ENCODE measurements around the gene DNAJC30. TPM values are rescaled to one million over a fixed set of nuclear protein-coding genes. Genes with fewer than 3 reads are reported as not detected.

DNAJC30 gene
- total RNA-seq = 10 to 100 TPM in 1 of 2 donors, 1 to 10 TPM in 1; 8.9 to 11.1 TPM
- polyA plus RNA-seq (2013, experiment 1 of 2) = 4.6 TPM
- polyA plus RNA-seq (2013, experiment 2 of 2) = 4.4 TPM
- long read RNA-seq, experiment 1, transcript DNAJC30-201 (1 exons, 2,485 nt) = major isoform, 12 of 12 reads
- long read RNA-seq, experiment 1, partial matches to known transcripts = 0 of 12 reads
- long read RNA-seq, experiment 1, other reads (novel, unspliced or antisense) = 0 of 12 reads
- long read RNA-seq, experiment 2, transcript DNAJC30-201 (1 exons, 2,485 nt) = major isoform, 11 of 11 reads
- long read RNA-seq, experiment 2, partial matches to known transcripts = 0 of 11 reads
- long read RNA-seq, experiment 2, other reads (novel, unspliced or antisense) = 0 of 11 reads
- long read RNA-seq, experiment 3, transcript DNAJC30-201 (1 exons, 2,485 nt) = major isoform, 45 of 45 reads
- long read RNA-seq, experiment 3, partial matches to known transcripts = 0 of 45 reads
- long read RNA-seq, experiment 3, other reads (novel, unspliced or antisense) = 0 of 45 reads
- long read RNA-seq, experiment 4, transcript DNAJC30-201 (1 exons, 2,485 nt) = major isoform, 8 of 8 reads
- long read RNA-seq, experiment 4, partial matches to known transcripts = 0 of 8 reads
- long read RNA-seq, experiment 4, other reads (novel, unspliced or antisense) = 0 of 8 reads

GRCh38 chr7:73683056-73683787 lies at the start of gene DNAJC30, which contains the start of gene BUD23:
DNAJC30 (minus strand) TSS chr7:73683453; CDS start chr7:73683423, 30 bp downstream.
BUD23 (plus strand) TSS chr7:73683597; CDS start chr7:73683626, 29 bp downstream.
- Mint-ChIP-seq H3K4me1 (peaks cover 21% of the 10 kb centered on the region), H3K36me3 (ENCODE audit: low read depth) (peaks cover 29% of the 10 kb centered on the region), H3K4me3 (peak within 1 kb of the TSS; percentile 94), H3K9me3 (no peaks in the 10 kb centered on the region), H3K27ac (peak within 1 kb of the TSS; percentile 97), H3K27me3 (ENCODE audit: insufficient read depth) (no peaks in the 10 kb centered on the region)
- Histone ChIP-seq H3K4me3 (ENCODE audit: low read length) (peak within 1 kb of the TSS; percentile 97), H3K9ac (ENCODE audit: extremely low read depth, low read length, poor library complexity, severe bottlenecking) (peak within 1 kb of the TSS; percentile 92), H3K27ac (ENCODE audit: low read depth, low read length) (peak within 1 kb of the TSS; percentile 68), H3K4me1 (ENCODE audit: control insufficient read depth, insufficient read depth, low read length) (peaks cover 4% of the 10 kb centered on the region), H3K9me3 (ENCODE audit: control insufficient read depth, low read length) (no peaks in the 10 kb centered on the region), H3K36me3 (ENCODE audit: control insufficient read depth, insufficient read depth, low read length) (peaks cover 24% of the 10 kb centered on the region), H3K27me3 (ENCODE audit: control insufficient read depth, insufficient read depth, low read length, poor library complexity, severe bottlenecking) (no peaks in the 10 kb centered on the region)
- TF ChIP-seq, protein P1, sequence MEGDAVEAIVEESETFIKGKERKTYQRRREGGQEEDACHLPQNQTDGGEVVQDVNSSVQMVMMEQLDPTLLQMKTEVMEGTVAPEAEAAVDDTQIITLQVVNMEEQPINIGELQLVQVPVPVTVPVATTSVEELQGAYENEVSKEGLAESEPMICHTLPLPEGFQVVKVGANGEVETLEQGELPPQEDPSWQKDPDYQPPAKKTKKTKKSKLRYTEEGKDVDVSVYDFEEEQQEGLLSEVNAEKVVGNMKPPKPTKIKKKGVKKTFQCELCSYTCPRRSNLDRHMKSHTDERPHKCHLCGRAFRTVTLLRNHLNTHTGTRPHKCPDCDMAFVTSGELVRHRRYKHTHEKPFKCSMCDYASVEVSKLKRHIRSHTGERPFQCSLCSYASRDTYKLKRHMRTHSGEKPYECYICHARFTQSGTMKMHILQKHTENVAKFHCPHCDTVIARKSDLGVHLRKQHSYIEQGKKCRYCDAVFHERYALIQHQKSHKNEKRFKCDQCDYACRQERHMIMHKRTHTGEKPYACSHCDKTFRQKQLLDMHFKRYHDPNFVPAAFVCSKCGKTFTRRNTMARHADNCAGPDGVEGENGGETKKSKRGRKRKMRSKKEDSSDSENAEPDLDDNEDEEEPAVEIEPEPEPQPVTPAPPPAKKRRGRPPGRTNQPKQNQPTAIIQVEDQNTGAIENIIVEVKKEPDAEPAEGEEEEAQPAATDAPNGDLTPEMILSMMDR (conservative IDR thresholded peaks at IDR 0.05) = no peak
- DNase-seq = peak; percentile 99
- 0% methylated on average over 35 to 68 of the region's 68 CpGs for WGBS, 2 experiments (ENCODE audit: insufficient coverage in 1 of 2, insufficient read length in 1 of 2)

GRCh38 chr7:73732397-73732796 lies 49.1 kb upstream of the DNAJC30 start:
- Histone ChIP-seq H3K9me3 (ENCODE audit: control insufficient read depth, low read length) (no peaks in the 10 kb centered on the region), H3K4me3 (ENCODE audit: low read length) (no peak overlapping the region), H3K4me1 (ENCODE audit: control insufficient read depth, insufficient read depth, low read length) (no peaks in the 10 kb centered on the region), H3K9ac (ENCODE audit: extremely low read depth, low read length, poor library complexity, severe bottlenecking) (no peak overlapping the region), H3K27me3 (ENCODE audit: control insufficient read depth, insufficient read depth, low read length, poor library complexity, severe bottlenecking) (no peaks in the 10 kb centered on the region), H3K36me3 (ENCODE audit: control insufficient read depth, insufficient read depth, low read length) (peaks cover 17% of the 10 kb centered on the region), H3K27ac (ENCODE audit: low read depth, low read length) (no peak overlapping the region)
- peaks cover 18% of the 10 kb centered on the region for H3K36me3 Mint-ChIP-seq (ENCODE audit: low read depth)
- 81 to 93% methylated on average over 2 of the region's 2 CpGs for WGBS, 2 experiments (ENCODE audit: insufficient coverage in 1 of 2, insufficient read length in 1 of 2)
- peaks cover 9% of the 10 kb centered on the region for H3K4me1 Mint-ChIP-seq
- no peaks in the 10 kb centered on the region for H3K9me3 Mint-ChIP-seq
- no peak overlapping the region for H3K27ac Mint-ChIP-seq
- TF ChIP-seq, protein P1 (conservative IDR thresholded peaks at IDR 0.05) = no peak
- no peaks in the 10 kb centered on the region for H3K27me3 Mint-ChIP-seq (ENCODE audit: insufficient read depth)
- H3K4me3 Mint-ChIP-seq = no peak overlapping the region
- no peak for DNase-seq

DNA sequence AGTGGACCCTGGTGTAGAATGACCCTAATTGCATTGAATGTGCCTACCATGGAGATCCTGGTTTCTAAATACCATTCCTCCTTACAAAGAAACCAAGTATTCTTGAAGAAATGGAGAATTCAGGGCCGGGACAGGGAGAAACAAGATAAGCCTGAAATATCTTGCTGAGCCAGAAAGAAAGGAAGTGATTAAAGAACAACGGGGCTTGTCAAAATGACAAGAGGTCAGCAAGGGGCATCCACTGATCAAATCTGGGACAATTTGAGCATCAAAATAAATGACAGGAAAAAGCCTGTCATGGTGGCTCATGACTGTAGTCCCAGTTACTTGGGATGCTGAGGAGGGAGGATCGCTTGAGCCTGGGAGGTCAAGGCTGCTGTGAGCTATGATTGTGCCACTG lies 47.2 kb upstream of the DNAJC30 start:
- Histone ChIP-seq H3K9me3 (ENCODE audit: control insufficient read depth, low read length) (no peaks in the 10 kb centered on the region), H3K36me3 (ENCODE audit: control insufficient read depth, insufficient read depth, low read length) (peaks cover under 1% of the 10 kb centered on the region), H3K4me1 (ENCODE audit: control insufficient read depth, insufficient read depth, low read length) (no peaks in the 10 kb centered on the region), H3K4me3 (ENCODE audit: low read length) (no peak overlapping the region), H3K9ac (ENCODE audit: extremely low read depth, low read length, poor library complexity, severe bottlenecking) (no peak overlapping the region), H3K27ac (ENCODE audit: low read depth, low read length) (peak overlapping the region; percentile 38), H3K27me3 (ENCODE audit: control insufficient read depth, insufficient read depth, low read length, poor library complexity, severe bottlenecking) (no peaks in the 10 kb centered on the region)
- TF ChIP-seq, protein P1 (conservative IDR thresholded peaks at IDR 0.05) = no peak
- H3K4me1 Mint-ChIP-seq = peaks cover 9% of the 10 kb centered on the region
- no peak overlapping the region for H3K27ac Mint-ChIP-seq
- H3K9me3 Mint-ChIP-seq = no peaks in the 10 kb centered on the region
- H3K36me3 Mint-ChIP-seq (ENCODE audit: low read depth) = peaks cover 1% of the 10 kb centered on the region
- no peak overlapping the region for H3K4me3 Mint-ChIP-seq
- H3K27me3 Mint-ChIP-seq (ENCODE audit: insufficient read depth) = no peaks in the 10 kb centered on the region
- WGBS, 2 experiments (ENCODE audit: insufficient coverage in 1 of 2, insufficient read length in 1 of 2) = 30 to 59% methylated on average over 2 to 3 of the region's 3 CpGs
- peak; percentile 33 for DNase-seq
